Spleen (tissue), 7 donors: ENCODE data around the gene ELOF1.

Source experiments
- POLR2A ChIP-seq, 3 donors: fragments of 450-650 bp; IDR thresholded peaks; one replicate each; pipeline ENCODE4 v1.5.1; 2017; ENCODE audit warnings: antibody characterized with exemption in 3 of 3, mild to moderate bottlenecking in 1 of 3
- POLR2AphosphoS5 ChIP-seq, 3 donors: sonication (generic); formaldehyde crosslinking; IDR thresholded peaks; one replicate each; pipeline ENCODE4 v1.5.1; 2017; ENCODE audit warnings: antibody characterized with exemption in 3 of 3
- TF ChIP-seq, protein P1 (sequence below), 11 experiments: fragments of 200-600 bp in 7 of 11; fragments of 450-650 bp in 4 of 11; sonication (generic) in 4 of 11; IDR thresholded peaks in 8 of 11; conservative IDR thresholded peaks in 3 of 11; 1 replicate in 7 of 11; 2 replicates in 4 of 11; pipeline versions ENCODE4 v1.4.0 to v1.8.0; 2016 to 2021; ENCODE audit warnings: antibody characterized with exemption in 11 of 11, inconsistent platforms in 4 of 11, mild to moderate bottlenecking in 1 of 11
- donor health status: DM: no; HTN: no; CAD: no; lungs with moderate emphysema.
- donor health status: DM: no; HTN: no; CAD: no.
- donor health status: DM: no; HTN: no; CAD: no.

DNA sequence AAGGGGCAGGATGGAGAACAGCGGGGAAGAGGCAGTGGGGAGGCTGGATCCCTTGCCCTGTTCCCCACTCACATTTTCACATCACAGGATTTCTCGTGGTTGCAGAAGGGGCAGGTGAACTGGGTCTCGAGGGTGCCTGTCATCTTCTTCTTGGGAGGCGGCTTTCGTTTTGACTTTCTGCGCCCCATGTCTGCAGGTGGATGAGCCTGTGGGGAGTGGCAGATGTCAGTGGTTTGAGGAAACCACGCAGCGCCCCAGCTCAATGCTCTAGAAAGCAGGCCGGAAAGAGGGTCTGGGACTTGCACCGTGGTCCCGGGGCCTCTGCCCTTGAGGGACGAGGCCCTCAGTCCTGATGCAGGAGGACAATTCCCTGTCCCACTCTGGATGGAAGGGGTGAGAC lies 4.9 kb downstream of the ELOF1 start:
- TF ChIP-seq, protein P1, sequence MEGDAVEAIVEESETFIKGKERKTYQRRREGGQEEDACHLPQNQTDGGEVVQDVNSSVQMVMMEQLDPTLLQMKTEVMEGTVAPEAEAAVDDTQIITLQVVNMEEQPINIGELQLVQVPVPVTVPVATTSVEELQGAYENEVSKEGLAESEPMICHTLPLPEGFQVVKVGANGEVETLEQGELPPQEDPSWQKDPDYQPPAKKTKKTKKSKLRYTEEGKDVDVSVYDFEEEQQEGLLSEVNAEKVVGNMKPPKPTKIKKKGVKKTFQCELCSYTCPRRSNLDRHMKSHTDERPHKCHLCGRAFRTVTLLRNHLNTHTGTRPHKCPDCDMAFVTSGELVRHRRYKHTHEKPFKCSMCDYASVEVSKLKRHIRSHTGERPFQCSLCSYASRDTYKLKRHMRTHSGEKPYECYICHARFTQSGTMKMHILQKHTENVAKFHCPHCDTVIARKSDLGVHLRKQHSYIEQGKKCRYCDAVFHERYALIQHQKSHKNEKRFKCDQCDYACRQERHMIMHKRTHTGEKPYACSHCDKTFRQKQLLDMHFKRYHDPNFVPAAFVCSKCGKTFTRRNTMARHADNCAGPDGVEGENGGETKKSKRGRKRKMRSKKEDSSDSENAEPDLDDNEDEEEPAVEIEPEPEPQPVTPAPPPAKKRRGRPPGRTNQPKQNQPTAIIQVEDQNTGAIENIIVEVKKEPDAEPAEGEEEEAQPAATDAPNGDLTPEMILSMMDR (IDR thresholded peaks at IDR 0.05 in 8 of 11, conservative IDR thresholded peaks at IDR 0.05 in 3 of 11) = no peak
- TF ChIP-seq POLR2AphosphoS5 (IDR thresholded peaks at IDR 0.05) (peak in 2 of 3 donors; percentile 17 to 43), POLR2A (IDR thresholded peaks at IDR 0.05) (no peak)
